ENCODE measurements around the gene MCMBP.
"Not testable (repeated sequence)": the region's sequence is repeated elsewhere in the genome, so short reads cannot be mapped to it uniquely, and the experiment has no call there.

MCMBP gene

GRCh38 chr10:119883901-119884611, 11.4 kb upstream of the MCMBP start:
- DNase-seq (ENCODE audit: low read depth in 2 of 2) = not testable (repeated sequence)

DNA sequence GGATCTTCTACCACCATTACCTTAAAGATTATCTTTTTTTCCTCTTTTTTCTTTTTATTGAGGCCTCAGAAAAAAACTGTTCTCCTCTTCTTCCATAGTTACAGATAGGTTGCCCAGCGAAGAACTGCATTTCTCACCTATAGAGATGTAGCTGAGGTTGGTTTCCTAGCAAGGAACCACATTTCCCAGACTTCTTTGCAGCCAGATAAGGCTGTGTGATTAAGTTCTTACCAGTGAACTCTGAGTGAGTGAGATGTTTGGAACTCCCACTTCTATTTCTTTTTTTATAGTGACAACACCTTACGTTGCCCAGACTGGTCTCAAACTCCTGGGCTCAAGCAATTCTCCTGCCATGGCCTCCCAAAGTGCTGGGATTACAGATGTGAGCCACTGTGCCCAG, 5.9 kb upstream of the MCMBP start:
- DNase-seq (ENCODE audit: low read depth in 2 of 2) = no peak

DNA sequence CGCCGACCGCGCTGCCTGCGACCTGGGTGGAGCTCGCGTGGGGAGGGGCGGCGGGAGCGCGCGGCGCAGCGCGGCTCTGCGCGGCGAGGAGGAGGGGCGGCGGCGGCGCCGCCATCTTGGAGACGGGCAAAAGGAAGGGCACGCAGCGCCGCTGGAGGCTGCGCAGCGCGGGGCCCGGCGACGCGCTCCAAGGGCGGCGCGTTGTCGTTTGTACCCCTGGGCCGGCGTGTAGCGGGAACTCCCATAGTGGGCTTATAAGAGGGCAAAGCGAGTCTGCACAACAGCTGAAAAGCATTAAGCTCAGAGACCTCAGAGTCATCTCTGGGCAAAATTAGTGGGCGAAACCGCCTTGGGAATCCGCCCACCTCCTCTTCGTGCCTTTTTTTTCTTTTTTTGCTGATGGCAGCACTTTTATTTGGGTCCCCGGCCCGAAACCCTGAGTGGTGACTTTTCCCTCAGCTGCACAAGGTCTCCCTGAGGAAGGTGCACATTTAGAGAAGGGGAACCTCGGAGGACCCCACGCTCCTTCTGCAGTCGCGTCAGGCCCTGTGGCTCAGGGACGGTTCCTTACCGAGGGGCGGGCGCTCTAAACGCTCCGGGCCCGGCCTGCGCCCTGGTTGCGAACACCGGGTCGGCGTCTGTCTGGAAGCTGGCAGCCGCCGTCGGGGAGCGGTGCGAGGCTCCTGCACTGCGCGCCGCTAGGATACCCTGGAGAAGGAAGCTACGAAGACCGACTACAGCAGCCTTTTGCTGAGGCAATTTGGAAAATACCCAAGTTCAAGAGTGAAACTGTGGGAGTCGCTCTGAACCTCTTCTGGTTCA, 428 bp upstream of the MCMBP start:
- DNase-seq (ENCODE audit: low read depth in 2 of 2) = peak; percentile 62 to 67

GRCh38 chr10:119871881-119872609, 598 bp downstream of the MCMBP start:
- DNase-seq (ENCODE audit: low read depth in 2 of 2) = no peak

DNA sequence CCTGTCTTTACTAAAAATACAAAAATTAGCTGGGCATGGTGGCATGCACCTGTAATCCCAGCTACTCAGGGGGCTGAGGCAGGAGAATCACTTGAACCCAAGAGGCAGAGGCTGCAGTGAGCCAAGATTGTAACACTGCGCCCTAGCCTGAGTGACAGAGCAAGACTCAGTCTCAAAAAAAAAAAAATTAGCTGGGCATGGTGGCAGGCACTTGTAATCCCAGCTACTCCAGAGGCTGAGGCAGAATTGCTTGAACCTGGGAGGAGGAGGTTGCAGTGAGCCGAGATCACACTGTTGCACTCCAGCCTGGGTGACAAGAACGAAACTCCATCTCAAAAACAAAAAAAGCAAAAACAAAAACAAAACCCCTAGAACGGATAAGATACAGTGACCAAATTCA, 3.2 kb downstream of the MCMBP start:
- not testable (repeated sequence) for DNase-seq (ENCODE audit: low read depth in 2 of 2)

GRCh38 chr10:119867317-119867716, 5.3 kb downstream of the MCMBP start:
- no peak for DNase-seq (ENCODE audit: low read depth in 2 of 2)

DNA sequence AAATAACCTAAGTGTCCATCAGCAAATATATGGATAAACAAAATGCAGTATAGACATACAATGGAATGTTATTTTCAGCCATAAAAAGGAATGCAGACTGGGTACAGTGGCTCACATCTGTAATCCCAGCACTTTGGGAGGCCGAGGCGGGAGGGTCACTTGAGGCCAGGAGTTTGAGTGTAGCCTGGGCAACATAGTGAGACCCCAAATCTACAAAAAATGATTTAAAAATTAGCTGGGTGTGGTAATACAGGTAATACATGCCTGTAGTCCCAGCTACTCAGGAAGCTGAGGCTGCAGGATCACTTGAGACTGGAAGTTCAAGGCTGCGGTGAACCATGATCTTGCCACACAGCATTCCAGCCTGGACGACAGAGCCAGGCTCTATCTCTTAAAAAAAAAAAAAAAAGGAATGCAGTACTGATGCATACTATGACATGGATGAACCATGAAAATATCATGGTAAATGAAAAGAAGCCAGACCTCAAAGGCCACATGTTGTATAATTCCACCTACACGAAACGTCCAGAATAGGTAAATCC, 6.9 kb downstream of the MCMBP start:
- DNase-seq (ENCODE audit: low read depth in 2 of 2) = no peak

DNA sequence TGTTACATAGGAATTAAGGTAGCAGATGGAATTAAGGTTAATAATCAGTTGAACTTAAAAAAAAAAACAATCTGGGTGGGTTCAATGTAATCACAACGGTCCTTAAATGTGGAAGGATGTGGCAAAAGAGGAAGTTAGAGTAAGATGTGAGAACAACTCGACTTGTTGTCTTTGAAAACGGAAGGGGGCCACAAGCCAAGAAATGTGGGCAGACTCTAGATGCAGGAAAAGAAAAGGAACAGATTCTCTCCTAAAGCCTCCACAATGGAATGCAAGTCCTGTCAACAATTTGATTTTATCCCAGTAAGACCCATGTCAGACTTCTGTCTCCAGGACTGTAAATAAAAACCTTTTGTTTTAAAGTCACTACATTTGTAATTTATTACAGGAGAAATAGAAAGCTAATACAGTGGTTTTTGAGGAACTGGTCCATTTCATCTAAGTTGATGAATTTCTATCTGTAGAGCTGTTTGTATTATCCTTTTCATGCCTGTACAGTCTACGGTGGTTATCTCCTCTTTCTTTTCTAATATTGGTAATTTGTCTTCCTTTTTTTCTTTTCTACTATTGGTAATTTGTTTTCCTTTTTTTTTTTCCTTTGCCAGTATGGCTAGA, 8.6 kb downstream of the MCMBP start:
- no peak for DNase-seq (ENCODE audit: low read depth in 2 of 2)

DNA sequence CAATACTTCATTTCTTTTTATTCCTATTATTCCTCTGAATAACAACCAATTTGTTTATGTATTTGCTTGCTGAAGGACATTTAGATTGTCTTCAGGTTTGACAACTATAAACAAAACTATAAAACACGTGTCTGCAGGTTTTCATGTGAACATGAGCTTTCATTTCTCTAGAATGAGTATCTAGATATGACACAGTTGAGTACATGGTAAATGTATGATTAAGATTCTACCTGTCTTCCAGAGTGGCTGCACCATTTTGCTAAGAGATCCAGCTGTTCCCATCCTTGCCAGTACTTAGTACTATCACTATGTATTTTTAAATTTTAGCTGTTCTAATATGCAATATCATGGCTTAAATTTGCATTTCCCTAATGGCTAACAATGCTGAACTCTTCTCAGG, 10.1 kb downstream of the MCMBP start:
- DNase-seq (ENCODE audit: low read depth in 2 of 2) = no peak

DNA sequence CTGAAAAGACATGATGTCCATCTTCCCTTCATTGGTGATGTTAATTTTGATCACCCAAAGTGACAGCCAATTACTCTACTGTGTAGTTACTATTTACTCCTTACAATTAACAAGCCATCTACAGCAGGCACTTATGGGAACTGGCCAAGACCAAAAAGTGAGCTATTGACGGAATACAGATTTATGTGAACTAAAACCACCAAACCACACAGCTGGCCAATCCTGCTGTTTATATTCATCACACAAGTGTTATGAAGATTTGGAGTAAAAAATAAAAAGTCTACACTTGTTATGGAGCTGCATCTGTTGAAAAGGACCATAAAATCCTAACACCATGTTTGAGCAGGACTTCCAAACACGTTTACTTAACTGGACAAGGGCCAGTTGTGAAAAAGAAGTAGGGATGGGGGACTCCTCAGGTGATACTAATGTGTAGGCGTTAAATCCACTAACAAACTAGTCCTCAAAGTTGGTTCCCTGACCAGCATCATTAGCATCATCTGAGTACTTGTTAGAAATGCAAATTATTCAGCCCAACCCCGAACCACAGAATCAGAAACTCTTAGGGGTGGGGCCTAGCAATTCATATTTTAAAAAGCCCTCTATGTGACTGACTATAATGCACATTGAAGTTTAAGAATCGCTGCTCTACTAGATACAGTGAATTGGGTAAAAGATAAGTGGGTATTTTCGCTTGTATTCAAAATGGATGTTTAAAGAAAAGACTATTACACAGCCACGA, 11.6 kb downstream of the MCMBP start:
- DNase-seq (ENCODE audit: low read depth in 2 of 2) = no peak

- DNase-seq (ENCODE audit: low read depth in 2 of 2) = no peak
These were observed 13.0 kb downstream of the MCMBP start for GRCh38 chr10:119859420-119860258.

- DNase-seq (ENCODE audit: low read depth in 2 of 2) = no peak
These were observed 14.6 kb downstream of the MCMBP start for GRCh38 chr10:119858063-119858462.

- DNase-seq (ENCODE audit: low read depth in 2 of 2) = no peak
These were observed 19.1 kb downstream of the MCMBP start for GRCh38 chr10:119853574-119853973.

- no peak for DNase-seq (ENCODE audit: low read depth in 2 of 2)
These were observed 19.8 kb downstream of the MCMBP start for GRCh38 chr10:119852822-119853221.

DNA sequence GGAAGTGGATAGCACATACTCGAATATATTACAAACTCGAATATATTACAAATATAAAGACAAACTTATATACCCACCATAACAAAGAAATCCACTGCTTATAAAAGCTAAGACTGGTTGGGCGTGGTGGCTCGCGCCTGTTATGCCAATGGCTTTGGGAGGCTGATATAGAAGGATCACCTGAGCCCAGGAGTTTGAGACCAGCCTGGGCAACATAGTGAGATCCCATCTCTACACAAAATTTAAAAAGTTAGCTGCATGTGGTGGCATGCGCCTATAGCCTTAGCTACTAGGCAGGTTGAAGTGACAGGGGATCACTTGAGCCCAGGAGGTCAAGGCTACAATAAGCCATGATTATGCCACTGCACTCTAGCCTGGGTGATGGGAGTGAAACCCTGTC, 20.4 kb downstream of the MCMBP start:
- DNase-seq (ENCODE audit: low read depth in 2 of 2) = no peak

GRCh38 chr10:119849944-119850343, 22.7 kb downstream of the MCMBP start:
- DNase-seq (ENCODE audit: low read depth in 2 of 2) = no peak

DNA sequence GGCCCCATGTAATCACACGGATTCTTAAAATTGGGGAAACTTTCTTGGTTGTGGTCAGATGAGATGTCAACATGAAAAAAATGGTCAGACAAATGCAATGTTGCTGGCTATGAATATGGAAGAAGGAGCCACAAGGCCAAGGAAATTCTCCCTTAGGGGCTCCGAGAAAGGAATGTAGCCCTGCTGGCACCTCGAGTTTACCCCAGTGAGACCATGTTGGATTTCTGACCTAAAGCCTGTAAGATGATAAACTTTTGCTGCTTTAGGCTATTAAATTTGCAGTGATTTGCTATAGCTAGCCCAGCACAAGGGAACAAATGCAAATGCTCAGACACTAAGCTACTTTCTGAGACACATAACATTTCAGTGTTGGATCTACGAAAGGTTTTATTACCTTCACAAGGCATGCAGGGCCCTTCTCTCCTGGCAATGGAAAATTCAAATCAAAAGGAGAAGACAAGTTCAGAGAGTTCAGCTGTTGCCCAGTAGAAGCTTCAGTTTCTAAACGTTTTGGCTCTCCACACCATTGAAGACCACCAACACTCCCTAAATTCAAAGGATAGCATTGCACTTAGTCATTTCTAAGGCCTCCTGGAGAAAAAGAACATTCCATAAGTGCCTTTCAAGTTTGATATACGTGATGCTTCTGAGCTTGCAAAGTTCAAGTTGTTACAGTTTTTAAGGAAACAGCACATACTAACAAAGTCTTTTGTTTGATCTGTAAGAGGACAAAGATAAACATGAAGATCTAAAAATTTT, 23.4 kb downstream of the MCMBP start:
- DNase-seq (ENCODE audit: low read depth in 2 of 2) = peak; percentile 57 to 69

- DNase-seq (ENCODE audit: low read depth in 2 of 2) = no peak
These were observed 27.0 kb downstream of the MCMBP start for GRCh38 chr10:119845656-119846055.

GRCh38 chr10:119834188-119834587, 38.5 kb downstream of the MCMBP start:
- DNase-seq (ENCODE audit: low read depth in 2 of 2) = no peak

All from fibroblast of skin of left biceps (primary cell).